SK-N-SH (cell line): ENCODE data around the gene AGR3. TPM values are rescaled to one million over a fixed set of nuclear protein-coding genes. Genes with fewer than 3 reads are reported as not detected.

ENCODE experiments used
- CTCF ChIA-PET: fragments of 300-600, 350-600 bp; formaldehyde crosslinking; extraction: SDS; loops from one replicate; lab custom pipeline; 2021; lab: Yijun Ruan, JAX
- POLR2A ChIA-PET: fragments of 350-600 bp; sonication (Branson Sonifier 250); formaldehyde crosslinking; extraction: SDS; loops from one replicate; lab custom pipeline; 2020; ENCODE audit warnings: antibody characterized with exemption, inconsistent platforms; lab: Yijun Ruan, JAX
- DNase-seq: peaks from one replicate; pipeline ENCODE4 v3.0.0; 2012
- H2AFZ ChIP-seq: fragments of 200-600 bp; sonication (generic); 2 replicates; pipeline ENCODE4 v1.8.1; 2016; ENCODE audit warnings: antibody characterized with exemption, mild to moderate bottlenecking, low read depth
- H3F3A ChIP-seq: fragments of 200-600 bp; sonication (generic); replicated peaks from 2 replicates; pipeline ENCODE3; 2016; ENCODE audit warnings: antibody characterized with exemption, mild to moderate bottlenecking; ENCODE audit not compliant: insufficient read depth
- H3K27ac ChIP-seq, 2 experiments: fragments of 200-500 bp in 1 of 2; fragments of 200-600 bp in 1 of 2; sonication (Bioruptor generic) in 1 of 2; sonication (generic), shearing (Covaris generic) in 1 of 2; 2 replicates each; pipeline versions ENCODE4 v1.5.1 to v1.6.1; 2014 to 2016; ENCODE audit warnings: low read depth in 2 of 2, inconsistent platforms in 1 of 2, low read length in 1 of 2, mild to moderate bottlenecking in 1 of 2, mixed read lengths in 1 of 2
- H3K27me3 ChIP-seq: fragments of 200-600 bp; sonication (generic), shearing (Covaris generic); 2 replicates; pipeline ENCODE4 v1.6.1; 2016; ENCODE audit warnings: mixed run types; ENCODE audit not compliant: insufficient read depth
- H3K36me3 ChIP-seq, 2 experiments: fragments of 200-500 bp in 1 of 2; fragments of 200-600 bp in 1 of 2; sonication (Bioruptor generic) in 1 of 2; sonication (generic) in 1 of 2; replicated peaks in 1 of 2; 2 replicates each; pipeline versions ENCODE3 to v1.5.1; 2014 to 2016; ENCODE audit warnings: low read length in 1 of 2, mild to moderate bottlenecking in 1 of 2; ENCODE audit not compliant: insufficient read depth in 2 of 2, control insufficient read depth in 1 of 2
- H3K4me1 ChIP-seq, 2 experiments: fragments of 200-500 bp in 1 of 2; fragments of 200-600 bp in 1 of 2; sonication (Bioruptor generic) in 1 of 2; sonication (generic), shearing (Covaris generic) in 1 of 2; 2 replicates each; pipeline versions ENCODE4 v1.5.1 to v1.6.1; 2014 to 2016; ENCODE audit warnings: low read depth in 1 of 2, low read length in 1 of 2, mixed run types in 1 of 2; ENCODE audit not compliant: insufficient read depth in 2 of 2, control insufficient read depth in 1 of 2
- H3K4me2 ChIP-seq: fragments of 200-600 bp; sonication (generic), shearing (Covaris generic); 2 replicates; pipeline ENCODE4 v1.6.1; 2017; ENCODE audit warnings: mixed run types
- H3K4me3 ChIP-seq, 2 experiments: fragments of 200-500 bp in 1 of 2; fragments of 200-600 bp in 1 of 2; sonication (Bioruptor generic) in 1 of 2; sonication (generic), shearing (Covaris generic) in 1 of 2; 2 replicates each; pipeline versions ENCODE4 v1.5.1 to v1.8.1; 2014 to 2016; ENCODE audit warnings: low read depth in 2 of 2, inconsistent platforms in 1 of 2, low read length in 1 of 2, mild to moderate bottlenecking in 1 of 2, mixed read lengths in 1 of 2, moderate library complexity in 1 of 2
- H3K79me2 ChIP-seq: fragments of 200-600 bp; sonication (generic); 2 replicates; pipeline ENCODE4 v1.8.1; 2017; ENCODE audit warnings: mild to moderate bottlenecking; ENCODE audit not compliant: insufficient read depth
- H3K9ac ChIP-seq: fragments of 200-600 bp; sonication (generic); 2 replicates; pipeline ENCODE4 v1.6.1; 2017; ENCODE audit warnings: mixed run types
- H3K9me2 ChIP-seq: fragments of 200-600 bp; sonication (generic); 2 replicates; pipeline ENCODE4 v1.6.1; 2017; ENCODE audit warnings: mixed run types
- H3K9me3 ChIP-seq: fragments of 200-600 bp; sonication (generic); 2 replicates; pipeline ENCODE4 v1.6.1; 2017; ENCODE audit warnings: mixed run types, mild to moderate bottlenecking, moderate library complexity
- H4K20me1 ChIP-seq: fragments of 200-600 bp; sonication (generic); 2 replicates; pipeline ENCODE4 v1.6.1; 2017; ENCODE audit warnings: mild to moderate bottlenecking, mixed run types; ENCODE audit not compliant: insufficient read depth
- ELF1 ChIP-seq: IDR thresholded peaks from 2 replicates; pipeline ENCODE4 v1.4.0; 2012
- FOSL2 ChIP-seq: IDR thresholded peaks from 2 replicates; pipeline ENCODE4 v1.4.0; 2012; ENCODE audit warnings: low read depth, mild to moderate bottlenecking, moderate library complexity, borderline replicate concordance
- JUND ChIP-seq: IDR thresholded peaks from 2 replicates; pipeline ENCODE4 v1.4.0; 2012
- NFIC ChIP-seq: IDR thresholded peaks from 2 replicates; pipeline ENCODE4 v1.4.0; 2012; ENCODE audit warnings: borderline replicate concordance
- NRF1 ChIP-seq: IDR thresholded peaks from 2 replicates; pipeline ENCODE4 v1.6.1; 2012; ENCODE audit warnings: low read depth, mild to moderate bottlenecking, low read length
- RAD21 ChIP-seq: IDR thresholded peaks from 2 replicates; pipeline ENCODE4 v1.6.1; 2012; ENCODE audit warnings: mild to moderate bottlenecking, low read length
- RCOR1 ChIP-seq: fragments of 150-350 bp; IDR thresholded peaks from 2 replicates; pipeline ENCODE4 v1.6.1; 2017; ENCODE audit warnings: antibody characterized with exemption, low read length
- RFX5 ChIP-seq: IDR thresholded peaks from 2 replicates; pipeline ENCODE4 v1.6.1; 2012; ENCODE audit warnings: mild to moderate bottlenecking, improper control_type of control experiment, low read length
- RXRA ChIP-seq: IDR thresholded peaks from 2 replicates; pipeline ENCODE4 v1.4.0; 2012; ENCODE audit warnings: low read depth, mild to moderate bottlenecking, borderline replicate concordance
- SIN3A ChIP-seq: IDR thresholded peaks from 2 replicates; pipeline ENCODE4 v1.6.1; 2012; ENCODE audit warnings: low read depth, mild to moderate bottlenecking, low read length, moderate library complexity, borderline replicate concordance
- SMC3 ChIP-seq: IDR thresholded peaks from 2 replicates; pipeline ENCODE4 v1.6.1; 2012; ENCODE audit warnings: low read depth, low read length, improper control_type of control experiment
- TEAD4 ChIP-seq: IDR thresholded peaks from 2 replicates; pipeline ENCODE4 v1.4.0; 2012; ENCODE audit warnings: mild to moderate bottlenecking, borderline replicate concordance; ENCODE audit not compliant: insufficient read depth
- WGBS: methylation state at CpG from one replicate; pipeline ENCODE4 v1.1.6; 2017; ENCODE audit warnings: low lambda C conversion rate; 5-methylcytosine and 5-hydroxymethylcytosine counted together
- polyA plus RNA-seq, 3 experiments: library from polyadenylated mRNA; depleted of rRNA; stranded (reverse); fragments of >200 nt; gene quantifications; 2 replicates each; pipeline ENCODE4 v1.2.3, GENCODE V29; 2012
- TF ChIP-seq, protein P1 (sequence below): fragments of 200-600 bp; sonication (generic); IDR thresholded peaks from 2 replicates; pipeline ENCODE4 v1.6.1; 2017; ENCODE audit warnings: antibody characterized with exemption, mild to moderate bottlenecking, moderate library complexity
- TF ChIP-seq, protein P2 (sequence below): IDR thresholded peaks from 2 replicates; pipeline ENCODE4 v1.4.0; 2012; ENCODE audit warnings: low read depth
- TF ChIP-seq, protein P3 (sequence below): fragments of 150-350 bp; IDR thresholded peaks from 2 replicates; pipeline ENCODE4 v1.6.1; 2017; ENCODE audit warnings: antibody characterized with exemption, low read length, low read depth, borderline replicate concordance
- TF ChIP-seq, protein P4 (sequence below): IDR thresholded peaks from 2 replicates; pipeline ENCODE4 v1.4.0; 2012; ENCODE audit warnings: low read depth, borderline replicate concordance
- TF ChIP-seq, protein P5 (sequence below): IDR thresholded peaks from 2 replicates; pipeline ENCODE4 v1.4.0; 2012; ENCODE audit warnings: low read depth, borderline replicate concordance
- TF ChIP-seq, protein P6 (sequence below): fragments of 150-350 bp; IDR thresholded peaks from 2 replicates; pipeline ENCODE4 v1.6.1; 2016; ENCODE audit warnings: mild to moderate bottlenecking, low read depth, low read length
- TF ChIP-seq, protein P7 (sequence below): IDR thresholded peaks from 2 replicates; pipeline ENCODE4 v1.6.1; 2012; ENCODE audit warnings: mild to moderate bottlenecking, low read depth, low read length, moderate library complexity

The AGR3 gene
- polyA plus RNA-seq, 1 of the 3 experiments (the other 2 are of a cell fraction), result not detected

DNA sequence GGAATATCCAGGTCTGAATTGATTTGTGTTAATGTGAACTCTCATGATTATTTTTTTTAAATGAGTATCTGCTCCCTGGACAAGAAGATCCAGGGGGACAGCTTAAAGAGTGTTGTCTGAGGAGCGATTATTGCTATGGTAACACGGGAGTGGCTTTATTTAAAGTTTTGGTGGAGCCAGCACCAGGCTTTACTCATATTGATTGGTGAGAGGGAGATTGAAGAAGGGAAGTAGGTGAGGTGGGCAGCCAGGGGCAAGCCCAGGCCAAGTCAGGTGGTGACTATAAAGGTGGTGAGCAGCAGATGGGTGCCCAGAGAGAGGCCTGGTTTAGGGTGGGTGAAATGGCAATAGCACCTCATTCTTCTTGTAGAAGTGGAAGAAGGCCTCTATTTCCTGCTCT lies 66.8 kb downstream of the AGR3 start:
- CTCF ChIA-PET, result no interaction called here
- Histone ChIP-seq H3K79me2 (no peaks in the 10 kb centered on the region), H3K9me3 (no peaks in the 10 kb centered on the region), H2AFZ (no peak overlapping the region), H3K4me3 (no peak overlapping the region), H4K20me1 (no peaks in the 10 kb centered on the region), H3K4me1 (no peaks in the 10 kb centered on the region; a peak in 1 of 4 replicates), H3K36me3 (no peaks in the 10 kb centered on the region), H3F3A (no peaks in the 10 kb centered on the region), H3K9me2 (no peaks in the 10 kb centered on the region), H3K27me3 (peaks cover 9% of the 10 kb centered on the region; the same call in 1 of the 2 replicates), H3K27ac (no peak overlapping the region), H3K4me2 (no peak overlapping the region), H3K9ac (no peak overlapping the region)
- no peak for DNase-seq
- TF ChIP-seq, protein P1, sequence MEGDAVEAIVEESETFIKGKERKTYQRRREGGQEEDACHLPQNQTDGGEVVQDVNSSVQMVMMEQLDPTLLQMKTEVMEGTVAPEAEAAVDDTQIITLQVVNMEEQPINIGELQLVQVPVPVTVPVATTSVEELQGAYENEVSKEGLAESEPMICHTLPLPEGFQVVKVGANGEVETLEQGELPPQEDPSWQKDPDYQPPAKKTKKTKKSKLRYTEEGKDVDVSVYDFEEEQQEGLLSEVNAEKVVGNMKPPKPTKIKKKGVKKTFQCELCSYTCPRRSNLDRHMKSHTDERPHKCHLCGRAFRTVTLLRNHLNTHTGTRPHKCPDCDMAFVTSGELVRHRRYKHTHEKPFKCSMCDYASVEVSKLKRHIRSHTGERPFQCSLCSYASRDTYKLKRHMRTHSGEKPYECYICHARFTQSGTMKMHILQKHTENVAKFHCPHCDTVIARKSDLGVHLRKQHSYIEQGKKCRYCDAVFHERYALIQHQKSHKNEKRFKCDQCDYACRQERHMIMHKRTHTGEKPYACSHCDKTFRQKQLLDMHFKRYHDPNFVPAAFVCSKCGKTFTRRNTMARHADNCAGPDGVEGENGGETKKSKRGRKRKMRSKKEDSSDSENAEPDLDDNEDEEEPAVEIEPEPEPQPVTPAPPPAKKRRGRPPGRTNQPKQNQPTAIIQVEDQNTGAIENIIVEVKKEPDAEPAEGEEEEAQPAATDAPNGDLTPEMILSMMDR, result no peak
- TF ChIP-seq SMC3 (no peak), TEAD4 (no peak), SIN3A (no peak), ELF1 (no peak), NFIC (no peak), NRF1 (no peak), RCOR1 (no peak), FOSL2 (no peak), RAD21 (no peak), RFX5 (no peak), RXRA (no peak), JUND (no peak)
- TF ChIP-seq, protein P2, sequence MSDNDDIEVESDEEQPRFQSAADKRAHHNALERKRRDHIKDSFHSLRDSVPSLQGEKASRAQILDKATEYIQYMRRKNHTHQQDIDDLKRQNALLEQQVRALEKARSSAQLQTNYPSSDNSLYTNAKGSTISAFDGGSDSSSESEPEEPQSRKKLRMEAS, result no peak
- TF ChIP-seq, protein P3, sequence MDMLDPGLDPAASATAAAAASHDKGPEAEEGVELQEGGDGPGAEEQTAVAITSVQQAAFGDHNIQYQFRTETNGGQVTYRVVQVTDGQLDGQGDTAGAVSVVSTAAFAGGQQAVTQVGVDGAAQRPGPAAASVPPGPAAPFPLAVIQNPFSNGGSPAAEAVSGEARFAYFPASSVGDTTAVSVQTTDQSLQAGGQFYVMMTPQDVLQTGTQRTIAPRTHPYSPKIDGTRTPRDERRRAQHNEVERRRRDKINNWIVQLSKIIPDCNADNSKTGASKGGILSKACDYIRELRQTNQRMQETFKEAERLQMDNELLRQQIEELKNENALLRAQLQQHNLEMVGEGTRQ, result no peak
- TF ChIP-seq, protein P4, sequence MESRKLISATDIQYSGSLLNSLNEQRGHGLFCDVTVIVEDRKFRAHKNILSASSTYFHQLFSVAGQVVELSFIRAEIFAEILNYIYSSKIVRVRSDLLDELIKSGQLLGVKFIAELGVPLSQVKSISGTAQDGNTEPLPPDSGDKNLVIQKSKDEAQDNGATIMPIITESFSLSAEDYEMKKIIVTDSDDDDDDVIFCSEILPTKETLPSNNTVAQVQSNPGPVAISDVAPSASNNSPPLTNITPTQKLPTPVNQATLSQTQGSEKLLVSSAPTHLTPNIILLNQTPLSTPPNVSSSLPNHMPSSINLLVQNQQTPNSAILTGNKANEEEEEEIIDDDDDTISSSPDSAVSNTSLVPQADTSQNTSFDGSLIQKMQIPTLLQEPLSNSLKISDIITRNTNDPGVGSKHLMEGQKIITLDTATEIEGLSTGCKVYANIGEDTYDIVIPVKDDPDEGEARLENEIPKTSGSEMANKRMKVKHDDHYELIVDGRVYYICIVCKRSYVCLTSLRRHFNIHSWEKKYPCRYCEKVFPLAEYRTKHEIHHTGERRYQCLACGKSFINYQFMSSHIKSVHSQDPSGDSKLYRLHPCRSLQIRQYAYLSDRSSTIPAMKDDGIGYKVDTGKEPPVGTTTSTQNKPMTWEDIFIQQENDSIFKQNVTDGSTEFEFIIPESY, result no peak
- TF ChIP-seq, protein P5, sequence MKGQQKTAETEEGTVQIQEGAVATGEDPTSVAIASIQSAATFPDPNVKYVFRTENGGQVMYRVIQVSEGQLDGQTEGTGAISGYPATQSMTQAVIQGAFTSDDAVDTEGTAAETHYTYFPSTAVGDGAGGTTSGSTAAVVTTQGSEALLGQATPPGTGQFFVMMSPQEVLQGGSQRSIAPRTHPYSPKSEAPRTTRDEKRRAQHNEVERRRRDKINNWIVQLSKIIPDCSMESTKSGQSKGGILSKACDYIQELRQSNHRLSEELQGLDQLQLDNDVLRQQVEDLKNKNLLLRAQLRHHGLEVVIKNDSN, result no peak
- TF ChIP-seq, protein P6, sequence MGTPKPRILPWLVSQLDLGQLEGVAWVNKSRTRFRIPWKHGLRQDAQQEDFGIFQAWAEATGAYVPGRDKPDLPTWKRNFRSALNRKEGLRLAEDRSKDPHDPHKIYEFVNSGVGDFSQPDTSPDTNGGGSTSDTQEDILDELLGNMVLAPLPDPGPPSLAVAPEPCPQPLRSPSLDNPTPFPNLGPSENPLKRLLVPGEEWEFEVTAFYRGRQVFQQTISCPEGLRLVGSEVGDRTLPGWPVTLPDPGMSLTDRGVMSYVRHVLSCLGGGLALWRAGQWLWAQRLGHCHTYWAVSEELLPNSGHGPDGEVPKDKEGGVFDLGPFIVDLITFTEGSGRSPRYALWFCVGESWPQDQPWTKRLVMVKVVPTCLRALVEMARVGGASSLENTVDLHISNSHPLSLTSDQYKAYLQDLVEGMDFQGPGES, result no peak
- TF ChIP-seq, protein P7, sequence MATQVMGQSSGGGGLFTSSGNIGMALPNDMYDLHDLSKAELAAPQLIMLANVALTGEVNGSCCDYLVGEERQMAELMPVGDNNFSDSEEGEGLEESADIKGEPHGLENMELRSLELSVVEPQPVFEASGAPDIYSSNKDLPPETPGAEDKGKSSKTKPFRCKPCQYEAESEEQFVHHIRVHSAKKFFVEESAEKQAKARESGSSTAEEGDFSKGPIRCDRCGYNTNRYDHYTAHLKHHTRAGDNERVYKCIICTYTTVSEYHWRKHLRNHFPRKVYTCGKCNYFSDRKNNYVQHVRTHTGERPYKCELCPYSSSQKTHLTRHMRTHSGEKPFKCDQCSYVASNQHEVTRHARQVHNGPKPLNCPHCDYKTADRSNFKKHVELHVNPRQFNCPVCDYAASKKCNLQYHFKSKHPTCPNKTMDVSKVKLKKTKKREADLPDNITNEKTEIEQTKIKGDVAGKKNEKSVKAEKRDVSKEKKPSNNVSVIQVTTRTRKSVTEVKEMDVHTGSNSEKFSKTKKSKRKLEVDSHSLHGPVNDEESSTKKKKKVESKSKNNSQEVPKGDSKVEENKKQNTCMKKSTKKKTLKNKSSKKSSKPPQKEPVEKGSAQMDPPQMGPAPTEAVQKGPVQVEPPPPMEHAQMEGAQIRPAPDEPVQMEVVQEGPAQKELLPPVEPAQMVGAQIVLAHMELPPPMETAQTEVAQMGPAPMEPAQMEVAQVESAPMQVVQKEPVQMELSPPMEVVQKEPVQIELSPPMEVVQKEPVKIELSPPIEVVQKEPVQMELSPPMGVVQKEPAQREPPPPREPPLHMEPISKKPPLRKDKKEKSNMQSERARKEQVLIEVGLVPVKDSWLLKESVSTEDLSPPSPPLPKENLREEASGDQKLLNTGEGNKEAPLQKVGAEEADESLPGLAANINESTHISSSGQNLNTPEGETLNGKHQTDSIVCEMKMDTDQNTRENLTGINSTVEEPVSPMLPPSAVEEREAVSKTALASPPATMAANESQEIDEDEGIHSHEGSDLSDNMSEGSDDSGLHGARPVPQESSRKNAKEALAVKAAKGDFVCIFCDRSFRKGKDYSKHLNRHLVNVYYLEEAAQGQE, result no peak
- WGBS, result 63% methylated on average over 2 of the region's 2 CpGs
- POLR2A ChIA-PET, result no interaction called here
